ENCODE measurements around the gene TMEM61. TPM values are rescaled to one million over a fixed set of nuclear protein-coding genes. Genes with fewer than 3 reads are reported as not detected.

Gene TMEM61
- total and polyA plus RNA-seq, 2 of the 8 experiments (the other 6 are each of a cell fraction or from before 2014, with no cell fraction given) = 0.54 to 1.4 TPM

DNA sequence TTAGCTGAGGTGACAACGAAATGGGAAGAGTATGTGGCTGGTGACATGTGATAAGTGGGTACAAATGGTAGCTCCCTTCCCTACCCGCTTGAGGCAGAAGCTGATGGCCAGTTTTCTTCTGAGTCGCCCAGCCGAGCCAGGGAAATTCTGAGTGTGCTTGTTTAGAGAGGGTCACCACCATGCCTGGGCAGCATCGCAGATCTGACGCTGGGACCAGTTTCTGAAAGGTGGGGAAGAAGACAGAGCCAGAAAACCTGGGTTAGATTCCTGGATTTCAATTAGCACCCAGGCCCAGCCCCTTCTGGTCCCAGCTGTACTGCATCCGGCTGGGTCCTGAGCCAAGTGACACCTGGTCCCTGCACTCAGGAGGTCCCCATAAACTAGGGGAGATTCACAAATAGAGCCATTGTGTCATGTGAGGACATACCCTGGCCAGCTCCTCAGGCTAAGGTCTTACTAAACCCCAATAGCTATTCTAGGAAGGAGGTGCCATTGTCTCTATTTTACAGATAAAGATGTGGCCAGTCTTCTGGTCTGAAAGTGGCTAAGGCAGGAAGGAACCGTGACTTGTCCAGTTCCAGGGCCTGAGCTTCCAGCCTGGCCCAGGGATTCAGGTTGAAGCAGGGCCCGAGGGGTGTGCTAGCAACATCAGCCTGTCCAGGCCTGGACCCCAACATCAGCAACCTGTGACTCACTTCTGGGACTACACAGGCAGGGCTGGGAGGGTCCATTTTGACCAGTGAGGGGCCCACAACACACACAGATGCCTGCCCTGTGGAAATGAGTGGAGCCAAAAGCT, 1.7 kb upstream of the TMEM61 start:
- TF ChIP-seq SP4 (IDR thresholded peaks at IDR 0.05; ENCODE audit: low read length) (no peak), CHD1 (IDR thresholded peaks at IDR 0.05; ENCODE audit: low read depth, low read length) (no peak)
- Histone ChIP-seq H3K4me2 (ENCODE audit: insufficient read depth in 1 of 2, low read depth in 2 of 2, low read length in 2 of 2) (no peak overlapping the region), H3K4me1 (replicated peaks in 1 of 4; ENCODE audit: control insufficient read depth in 3 of 4, insufficient read depth in 4 of 4, low read length in 3 of 4) (peaks cover under 1 to 8% (median 7%) of the 10 kb centered on the region in 4 experiments; a peak in 6 of 7 replicates), H2BK12ac (ENCODE audit: low read depth, low read length) (peak overlapping the region; percentile 17; the same call in 1 of the 2 replicates), H3K4ac (replicated peaks; ENCODE audit: insufficient read length, low read depth, low read length) (no peak overlapping the region), H2AK5ac (ENCODE audit: low read depth, low read length) (no peak overlapping the region), H3K23ac (ENCODE audit: insufficient read length) (no peak overlapping the region), H3K23me2 (ENCODE audit: low read depth, low read length) (peaks cover 8% of the 10 kb centered on the region), H3K36me3 (ENCODE audit: control insufficient read depth in 2 of 4, insufficient read depth in 4 of 4, low read length in 3 of 4) (no peaks in the 10 kb centered on the region), H3K14ac (ENCODE audit: insufficient read length) (no peak overlapping the region), H3K9ac (replicated peaks in 1 of 4; ENCODE audit: extremely low read depth in 1 of 4, low read depth in 3 of 4, low read length in 3 of 4) (no peak overlapping the region), H3K79me1 (ENCODE audit: low read depth, low read length) (no peaks in the 10 kb centered on the region), H4K5ac (ENCODE audit: insufficient read length, low read depth, low read length) (no peak overlapping the region), H3K4me3 (ENCODE audit: extremely low read depth in 1 of 4, insufficient read depth in 2 of 4, low read depth in 3 of 4, low read length in 4 of 4) (no peak overlapping the region), H3K27me3 (replicated peaks in 1 of 4; ENCODE audit: control insufficient read depth in 3 of 4, extremely low read depth in 1 of 4, insufficient read depth in 3 of 4, low read length in 3 of 4) (peaks cover 0 to 29% (median 18%) of the 10 kb centered on the region in 4 experiments; a peak in 6 of 7 replicates), H3K79me2 (ENCODE audit: control insufficient read depth in 1 of 2, insufficient read depth in 2 of 2, low read length in 2 of 2) (no peaks in the 10 kb centered on the region), H3K56ac (replicated peaks; ENCODE audit: insufficient read length, low read depth, low read length) (no peak overlapping the region), H2BK5ac (ENCODE audit: low read depth, low read length) (no peak overlapping the region), H4K91ac (replicated peaks; ENCODE audit: insufficient read length, low read length) (no peak overlapping the region), H3K9me3 (ENCODE audit: insufficient read depth in 2 of 2, low read depth in 1 of 2, low read length in 1 of 2) (no peaks in the 10 kb centered on the region), H2AFZ (ENCODE audit: low read length) (no peak overlapping the region), H3K18ac (ENCODE audit: extremely low read depth, low read length) (no peak overlapping the region), H3K27ac (ENCODE audit: low read depth, low read length) (no peak overlapping the region), H4K8ac (ENCODE audit: extremely low read depth, insufficient read depth, low read length) (no peak overlapping the region), H2BK120ac (replicated peaks; ENCODE audit: low read depth, low read length) (no peak overlapping the region), H2BK20ac (ENCODE audit: low read length) (no peak overlapping the region), H2BK15ac (ENCODE audit: low read length) (no peak overlapping the region), H4K20me1 (replicated peaks in 1 of 2; ENCODE audit: control insufficient read depth in 1 of 2, insufficient read depth in 2 of 2, low read length in 2 of 2) (no peaks in the 10 kb centered on the region)
- FAIRE-seq (no peak), DNase-seq (ENCODE audit: low read depth in 1 of 2, low spot score in 2 of 2) (no peak)
- 88% methylated on average over 9 of the region's 9 CpGs; no CpG with 5 or more reads in 1 of the 2 experiments for WGBS, 2 experiments (ENCODE audit: extremely low coverage in 1 of 2, insufficient coverage in 1 of 2, insufficient read length in 1 of 2, insufficient replicate concordance in 2 of 2, low coverage in 1 of 2, low lambda C conversion rate in 2 of 2, missing lambda C conversion rate in 1 of 2)
- ChIA-PET CTCF (ENCODE audit: partially characterized antibody) (interaction anchor here (0.5 to 18.4 kb wide), 16 partner anchors 9 to 323 kb away, joined by 3 to 436 read pairs (median 4); no protein-coding TSS in a partner anchor), POLR2A (ENCODE audit: partially characterized antibody) (interaction anchor here (1.6 kb wide), 1 partner anchor 10 kb away, joined by 3 read pairs; no protein-coding TSS in a partner anchor)

Measured in H1 (cell line).